Measurements from ENCODE around the gene OTP. TPM values are rescaled to one million over a fixed set of nuclear protein-coding genes. Genes with fewer than 3 reads are reported as not detected.

OTP gene
- polyA plus RNA-seq, 3 donors, result not detected

DNA sequence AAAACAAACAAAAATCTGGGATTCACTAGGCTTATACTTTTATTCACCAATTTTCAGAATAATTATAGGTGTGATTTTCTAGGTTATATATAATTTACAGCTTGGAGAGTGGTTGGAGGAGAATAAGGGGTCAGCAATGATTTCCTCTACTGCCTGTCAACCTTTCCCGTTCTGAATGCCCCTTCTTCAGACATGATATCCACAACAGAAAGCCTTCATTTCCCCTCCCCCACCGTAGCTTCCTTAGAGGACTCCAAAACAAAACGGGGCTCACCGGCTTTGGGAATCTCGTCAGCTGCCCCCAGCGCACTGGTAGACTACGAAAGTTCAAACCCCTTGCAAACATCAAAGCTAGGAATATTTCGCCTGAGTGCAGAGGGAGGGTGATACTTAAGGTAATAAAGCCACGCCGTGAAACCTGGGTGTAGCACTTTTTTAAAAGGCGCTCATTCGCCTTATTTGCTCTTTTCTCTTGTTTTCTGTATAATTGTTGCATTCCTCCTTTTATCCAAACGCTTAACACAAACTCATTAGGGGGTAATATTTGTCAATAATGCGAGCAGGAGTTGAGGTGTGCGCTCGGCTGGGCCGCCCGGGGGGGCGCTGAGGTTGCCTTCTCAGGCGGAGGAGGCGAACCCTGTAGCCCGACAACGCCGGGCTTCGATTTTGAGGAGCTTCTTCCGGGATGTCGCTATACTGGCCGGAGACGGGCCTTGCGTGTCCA, 2.4 kb downstream of the OTP start:
- peaks cover 2 to 55% (median 31%) of the 10 kb centered on the region in 7 donors for H3K9me3 Mint-ChIP-seq
- DNase-seq, result no peak
- Histone ChIP-seq H3K4me2 (replicated peaks; ENCODE audit: extremely low read depth, low read length, poor library complexity, severe bottlenecking) (no peak overlapping the region), H3K4me1 (ENCODE audit: control insufficient read depth in 1 of 2, insufficient read depth in 2 of 2, low read length in 2 of 2) (peaks cover 6 to 23% of the 10 kb centered on the region in 2 donors), H3K27ac (ENCODE audit: low read depth in 1 of 2, low read length in 2 of 2) (no peak overlapping the region), H3K9me3 (replicated peaks in 1 of 2; ENCODE audit: control insufficient read depth in 1 of 2, insufficient read depth in 1 of 2, low read length in 2 of 2) (peaks cover 19 to 66% of the 10 kb centered on the region in 2 donors), H2AFZ (ENCODE audit: insufficient read depth, low read depth, low read length, poor library complexity, severe bottlenecking) (no peak overlapping the region), H4K20me1 (ENCODE audit: insufficient read depth, low read length) (no peaks in the 10 kb centered on the region), H3K79me2 (ENCODE audit: insufficient read depth, low read length) (no peaks in the 10 kb centered on the region), H3K4me3 (replicated peaks in 1 of 3; ENCODE audit: low read depth in 2 of 3, low read length in 3 of 3) (no peak overlapping the region), H3K36me3 (replicated peaks in 1 of 2; ENCODE audit: control insufficient read depth in 1 of 2, insufficient read depth in 2 of 2, low read length in 2 of 2) (no peaks in the 10 kb centered on the region), H3K27me3 (ENCODE audit: control insufficient read depth in 2 of 2, insufficient read depth in 2 of 2, low read length in 2 of 2) (peaks cover 93 to 100% of the 10 kb centered on the region in 2 donors), H3K9ac (ENCODE audit: insufficient read depth, low read length, poor library complexity, severe bottlenecking) (no peak overlapping the region)
- TF ChIP-seq, protein P1, sequence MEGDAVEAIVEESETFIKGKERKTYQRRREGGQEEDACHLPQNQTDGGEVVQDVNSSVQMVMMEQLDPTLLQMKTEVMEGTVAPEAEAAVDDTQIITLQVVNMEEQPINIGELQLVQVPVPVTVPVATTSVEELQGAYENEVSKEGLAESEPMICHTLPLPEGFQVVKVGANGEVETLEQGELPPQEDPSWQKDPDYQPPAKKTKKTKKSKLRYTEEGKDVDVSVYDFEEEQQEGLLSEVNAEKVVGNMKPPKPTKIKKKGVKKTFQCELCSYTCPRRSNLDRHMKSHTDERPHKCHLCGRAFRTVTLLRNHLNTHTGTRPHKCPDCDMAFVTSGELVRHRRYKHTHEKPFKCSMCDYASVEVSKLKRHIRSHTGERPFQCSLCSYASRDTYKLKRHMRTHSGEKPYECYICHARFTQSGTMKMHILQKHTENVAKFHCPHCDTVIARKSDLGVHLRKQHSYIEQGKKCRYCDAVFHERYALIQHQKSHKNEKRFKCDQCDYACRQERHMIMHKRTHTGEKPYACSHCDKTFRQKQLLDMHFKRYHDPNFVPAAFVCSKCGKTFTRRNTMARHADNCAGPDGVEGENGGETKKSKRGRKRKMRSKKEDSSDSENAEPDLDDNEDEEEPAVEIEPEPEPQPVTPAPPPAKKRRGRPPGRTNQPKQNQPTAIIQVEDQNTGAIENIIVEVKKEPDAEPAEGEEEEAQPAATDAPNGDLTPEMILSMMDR (IDR thresholded peaks at IDR 0.05), result no peak
- 9% methylated on average over 16 of the region's 30 CpGs for WGBS (ENCODE audit: insufficient coverage)
- H3K36me3 Mint-ChIP-seq, result peaks cover 10 to 22% of the 10 kb centered on the region in 2 donors
- intact Hi-C loops (cut with micrococcal nuclease), result loop anchor here in 1 of 2 donors (10.0 kb wide), 1 partner anchor 209 kb away; no protein-coding TSS in a partner anchor
- peaks cover 40% of the 10 kb centered on the region for H3K4me1 Mint-ChIP-seq
- peaks cover 93 to 97% (median 95%) of the 10 kb centered on the region in 3 donors for H3K27me3 Mint-ChIP-seq (ENCODE audit: low read depth in 3 of 3)
- no peak overlapping the region for H3K27ac Mint-ChIP-seq
- peak overlapping the region in 1 of 2 donors; percentile 83 for H3K4me3 Mint-ChIP-seq

DNA sequence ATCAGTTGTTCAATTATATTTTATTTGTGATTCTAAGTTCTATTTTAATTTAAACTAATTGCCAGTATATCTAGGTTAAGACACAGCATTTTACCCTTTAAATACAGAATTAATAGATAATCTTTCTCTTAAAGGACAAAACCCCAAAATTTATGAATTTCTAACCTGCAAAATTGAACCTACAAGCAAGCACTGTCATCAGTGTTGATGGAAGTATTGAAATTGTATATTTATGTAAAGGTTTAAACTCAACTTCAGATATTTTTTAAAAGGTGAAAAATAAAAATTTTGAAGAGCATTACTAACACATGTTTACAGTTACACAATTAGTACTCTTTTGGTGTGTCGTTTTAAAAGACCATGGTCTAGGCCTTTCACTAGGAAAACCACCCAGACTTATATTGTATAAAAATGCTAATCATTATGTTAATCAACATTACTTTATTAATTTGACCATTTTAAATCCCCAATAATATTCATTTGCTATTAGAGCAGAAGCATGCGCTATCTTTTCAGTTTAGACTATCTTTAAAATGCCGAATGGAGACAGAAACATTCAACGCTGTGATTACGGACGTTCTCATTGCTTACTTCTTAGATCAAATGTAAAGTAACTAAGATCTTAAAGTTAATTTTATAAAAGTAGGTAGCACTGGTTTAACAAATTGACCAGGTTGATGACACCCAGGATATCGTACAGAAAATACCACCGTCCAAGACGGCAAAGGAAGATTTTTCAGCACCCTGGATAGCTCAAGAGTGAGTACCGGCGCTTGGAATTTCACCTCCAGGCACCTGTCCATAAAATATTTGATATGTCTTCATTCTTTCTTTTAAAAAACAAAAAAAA, 3.2 kb downstream of the OTP start:
- Histone ChIP-seq H3K4me2 (replicated peaks; ENCODE audit: extremely low read depth, low read length, poor library complexity, severe bottlenecking) (no peak overlapping the region), H3K9me3 (replicated peaks in 1 of 2; ENCODE audit: control insufficient read depth in 1 of 2, insufficient read depth in 1 of 2, low read length in 2 of 2) (peaks cover 15 to 63% of the 10 kb centered on the region in 2 donors), H3K36me3 (replicated peaks in 1 of 2; ENCODE audit: control insufficient read depth in 1 of 2, insufficient read depth in 2 of 2, low read length in 2 of 2) (no peaks in the 10 kb centered on the region), H2AFZ (ENCODE audit: insufficient read depth, low read depth, low read length, poor library complexity, severe bottlenecking) (no peak overlapping the region), H3K27ac (ENCODE audit: low read depth in 1 of 2, low read length in 2 of 2) (no peak overlapping the region), H3K4me1 (ENCODE audit: control insufficient read depth in 1 of 2, insufficient read depth in 2 of 2, low read length in 2 of 2) (peaks cover 12 to 27% of the 10 kb centered on the region in 2 donors), H3K9ac (ENCODE audit: insufficient read depth, low read length, poor library complexity, severe bottlenecking) (no peak overlapping the region), H3K79me2 (ENCODE audit: insufficient read depth, low read length) (no peaks in the 10 kb centered on the region), H4K20me1 (ENCODE audit: insufficient read depth, low read length) (no peaks in the 10 kb centered on the region), H3K4me3 (replicated peaks in 1 of 3; ENCODE audit: low read depth in 2 of 3, low read length in 3 of 3) (no peak overlapping the region), H3K27me3 (ENCODE audit: control insufficient read depth in 2 of 2, insufficient read depth in 2 of 2, low read length in 2 of 2) (peaks cover 91 to 98% of the 10 kb centered on the region in 2 donors)
- peaks cover 2 to 56% (median 32%) of the 10 kb centered on the region in 7 donors for H3K9me3 Mint-ChIP-seq
- peaks cover 92 to 97% (median 95%) of the 10 kb centered on the region in 3 donors for H3K27me3 Mint-ChIP-seq (ENCODE audit: low read depth in 3 of 3)
- H3K4me3 Mint-ChIP-seq, result peak overlapping the region in 1 of 2 donors; percentile 83
- H3K36me3 Mint-ChIP-seq, result peaks cover 10 to 20% of the 10 kb centered on the region in 2 donors
- no peak overlapping the region for H3K27ac Mint-ChIP-seq
- H3K4me1 Mint-ChIP-seq, result peaks cover 40% of the 10 kb centered on the region
- intact Hi-C loops (cut with micrococcal nuclease), result loop anchor here in 1 of 2 donors (10.0 kb wide), 1 partner anchor 210 kb away; no protein-coding TSS in a partner anchor
- 0% methylated on average over 1 of the region's 11 CpGs for WGBS (ENCODE audit: insufficient coverage)
- DNase-seq, result no peak
- TF ChIP-seq, protein P1 (IDR thresholded peaks at IDR 0.05), result no peak
